Right forelimb (tissue), 1 donor: ENCODE measurements around the gene OR10T2.
"Not testable (repeated sequence)": the region's sequence is repeated elsewhere in the genome, so short reads cannot be mapped to it uniquely, and the experiment has no call there.

Experiments
- DNase-seq: peaks from one replicate; pipeline ENCODE4 v3.0.0-alpha.2; 2018

The OR10T2 gene

DNA sequence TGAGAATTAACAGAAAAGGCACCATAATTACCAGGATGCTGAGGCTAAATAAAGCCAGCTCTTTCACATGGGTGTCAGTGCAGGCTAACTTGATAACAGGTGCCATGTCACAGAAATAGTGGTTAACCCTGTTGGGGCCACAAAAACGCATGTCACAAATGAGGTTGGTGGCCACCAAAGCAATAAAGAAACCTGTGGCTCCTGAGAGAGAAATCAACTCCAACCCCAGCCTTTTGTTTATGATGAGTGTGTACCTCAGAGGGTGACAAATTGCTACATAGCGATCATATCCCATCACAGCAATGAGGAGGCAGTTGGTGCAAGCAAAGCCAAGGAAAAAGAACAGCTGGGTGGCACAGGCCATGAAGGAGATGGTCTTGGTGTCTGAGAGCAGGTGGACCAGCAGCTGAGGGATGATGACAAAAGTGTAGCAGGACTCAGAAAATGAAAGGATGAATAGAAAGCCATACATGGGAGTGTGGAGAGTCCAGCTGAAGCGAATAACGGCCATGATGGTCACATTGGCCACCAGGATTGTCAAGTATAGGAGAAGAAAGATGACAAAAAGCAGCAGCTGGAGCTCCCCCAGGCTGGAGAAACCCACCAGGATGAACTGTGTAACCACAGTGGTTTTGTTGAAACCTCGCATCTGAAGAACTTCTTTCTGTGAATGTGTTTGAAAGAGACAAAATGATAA lies at the start of gene OR10T2:
TSS of gene OR10T2 (minus strand) at position 649 of the 697 bp plus-strand sequence. CDS start at position 649, 0 bp downstream.
- DNase-seq, result no peak

- DNase-seq, result no peak
Observed at GRCh38 chr1:158445376-158445775, 46.1 kb upstream of the OR10T2 start.

DNA sequence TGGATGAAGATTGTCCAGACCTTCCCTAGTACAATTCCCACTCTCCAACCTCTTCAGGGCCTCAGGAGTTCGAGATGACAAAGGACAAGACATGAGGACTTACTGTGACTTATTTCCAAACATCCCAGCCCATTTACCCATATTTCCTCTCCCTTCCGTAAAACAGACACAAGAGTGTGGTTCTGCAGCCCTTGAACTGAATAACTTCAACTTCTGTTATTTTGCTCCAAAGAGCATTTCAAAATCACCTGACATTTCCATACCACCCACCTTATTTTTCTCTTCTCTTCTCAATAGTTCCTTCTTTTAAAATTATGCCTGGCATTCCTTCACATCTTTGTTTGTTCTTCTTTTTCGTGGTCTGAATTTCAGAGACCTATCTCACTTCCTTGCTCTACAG lies 35.5 kb upstream of the OR10T2 start:
- no peak for DNase-seq

DNA sequence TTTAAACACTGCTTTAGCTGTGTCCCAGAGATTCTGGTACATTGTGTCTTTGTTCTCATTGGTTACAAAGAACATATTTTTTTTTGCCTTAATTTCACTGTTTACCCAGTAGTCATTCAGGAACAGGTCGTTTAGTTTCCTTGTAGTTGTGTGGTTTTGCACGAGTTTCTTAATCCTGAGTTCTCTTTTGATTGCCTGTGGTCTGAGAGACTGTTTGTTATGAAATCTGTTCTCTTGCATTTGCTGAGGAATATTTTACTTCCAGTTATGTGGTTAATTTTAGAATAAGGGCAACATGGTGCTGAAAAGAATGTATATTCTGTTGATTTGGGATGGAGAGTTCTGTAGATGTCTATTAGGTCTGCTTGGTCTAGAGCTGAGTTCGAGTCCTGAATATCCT lies 30.9 kb upstream of the OR10T2 start:
- DNase-seq, result not testable (repeated sequence)

- no peak for DNase-seq
Observed at GRCh38 chr1:158426137-158426536, 26.9 kb upstream of the OR10T2 start, which contains the start of gene OR10K2. OR10K2 (minus strand) TSS chr1:158426237; CDS start chr1:158420866, 5,371 bp downstream.

GRCh38 chr1:158425027-158425426 lies 25.8 kb upstream of the OR10T2 start:
- no peak for DNase-seq

- DNase-seq, result no peak
Observed at GRCh38 chr1:158422212-158422611, 22.9 kb upstream of the OR10T2 start.

GRCh38 chr1:158417586-158417985 lies 18.3 kb upstream of the OR10T2 start:
- no peak for DNase-seq

GRCh38 chr1:158414651-158415345 lies 15.5 kb upstream of the OR10T2 start:
- no peak for DNase-seq

DNA sequence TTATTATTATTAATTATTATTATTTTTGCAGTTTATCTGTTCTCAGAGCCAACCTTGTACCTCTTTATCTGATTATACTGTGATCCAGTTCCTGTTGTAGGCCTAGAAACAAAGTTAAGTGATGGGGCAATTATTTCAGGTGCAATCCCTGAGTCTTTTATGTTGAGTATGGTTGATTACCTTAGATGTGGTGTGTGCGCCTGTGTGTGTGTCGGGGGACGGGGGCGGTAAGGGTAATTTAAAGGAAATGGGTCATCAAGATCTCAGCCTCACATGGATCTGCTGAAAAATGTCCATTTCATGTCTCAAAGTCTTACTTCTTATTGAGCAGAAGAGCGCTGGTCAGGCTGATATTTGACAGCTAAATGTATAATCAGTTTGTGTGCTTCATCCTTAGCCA lies 7.8 kb upstream of the OR10T2 start:
- DNase-seq, result no peak

DNA sequence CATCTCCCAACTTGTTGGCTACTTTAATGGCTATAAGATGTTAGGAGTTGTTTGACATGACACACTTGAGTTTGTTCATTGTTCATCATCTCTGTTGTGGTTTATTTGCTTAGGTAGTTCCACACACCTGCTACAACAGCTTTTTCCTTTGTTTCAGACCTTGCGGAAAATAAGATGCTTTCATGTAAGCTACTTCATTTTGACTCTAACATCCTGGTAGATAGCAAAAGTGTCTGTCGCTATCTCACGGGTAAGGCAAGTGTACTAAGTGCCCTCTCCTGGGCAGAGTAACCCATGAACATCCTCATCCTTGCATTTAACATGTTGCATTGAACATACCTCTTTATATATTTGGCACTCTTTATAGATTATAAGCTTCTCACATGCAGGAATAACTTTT lies 1.6 kb upstream of the OR10T2 start:
- DNase-seq, result no peak

DNA sequence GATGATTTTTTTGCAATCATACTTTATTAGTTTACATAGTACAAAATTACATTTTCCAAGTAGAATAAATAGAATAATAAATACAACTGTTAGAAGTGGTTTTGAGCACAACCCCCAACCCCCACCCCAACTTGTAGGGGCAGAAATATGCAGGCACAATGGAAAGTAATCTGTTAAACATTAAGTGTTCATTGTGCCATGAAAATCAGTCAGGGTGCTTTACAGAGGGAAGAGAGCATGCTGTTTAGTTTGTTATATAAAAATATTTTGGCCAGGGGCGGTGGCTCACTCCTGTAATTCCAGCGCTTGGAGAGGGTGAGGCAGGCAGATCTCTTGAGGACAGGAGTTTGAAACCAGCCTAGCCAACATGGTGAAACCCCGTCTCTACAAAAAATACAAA lies 2.6 kb downstream of the OR10T2 start:
- DNase-seq, result no peak

GRCh38 chr1:158393476-158393875 lies 5.8 kb downstream of the OR10T2 start:
- DNase-seq, result no peak

DNA sequence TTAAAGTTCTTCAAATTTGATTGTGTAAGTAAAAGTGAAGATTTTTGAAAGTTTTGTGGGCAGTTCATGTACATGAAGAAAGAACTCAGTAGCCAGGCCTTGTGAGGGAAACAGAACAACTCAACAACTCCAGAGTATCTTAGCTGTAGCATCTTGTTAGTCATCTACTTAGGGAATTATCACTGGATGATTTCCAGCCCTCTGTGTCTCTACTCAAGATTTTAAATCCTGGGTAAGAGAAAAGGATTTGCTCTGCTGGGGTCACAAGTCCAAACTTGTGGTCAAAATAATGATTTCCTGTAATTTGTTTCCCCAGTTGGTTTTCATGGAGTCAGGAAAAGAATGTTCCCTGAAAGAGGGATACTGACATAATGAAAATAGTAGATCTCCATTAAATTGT lies 8.2 kb downstream of the OR10T2 start:
- no peak for DNase-seq

DNA sequence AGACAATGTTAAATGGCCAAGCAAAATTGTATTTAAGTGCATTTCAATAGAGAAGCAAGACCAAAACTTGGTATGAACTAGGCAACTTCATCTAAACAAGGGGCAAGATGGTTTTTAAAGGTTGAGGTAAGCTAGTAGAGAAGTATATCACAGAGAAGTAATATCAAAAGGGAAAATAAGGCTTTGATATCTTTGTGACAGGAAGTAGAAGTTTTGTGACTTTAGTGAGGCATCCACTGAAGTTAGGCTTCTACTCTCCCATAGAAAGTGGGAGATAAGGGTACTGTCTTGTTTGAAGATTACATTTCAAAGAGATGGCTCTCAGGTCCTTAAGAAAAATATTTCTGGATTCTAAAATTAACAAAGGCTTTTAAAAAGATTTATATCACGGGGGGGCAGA lies 8.9 kb downstream of the OR10T2 start:
- no peak for DNase-seq

- no peak for DNase-seq
Observed at GRCh38 chr1:158374860-158375259, 24.4 kb downstream of the OR10T2 start.

- DNase-seq, result not testable (repeated sequence)
Observed at GRCh38 chr1:158374101-158374500, 25.2 kb downstream of the OR10T2 start.

DNA sequence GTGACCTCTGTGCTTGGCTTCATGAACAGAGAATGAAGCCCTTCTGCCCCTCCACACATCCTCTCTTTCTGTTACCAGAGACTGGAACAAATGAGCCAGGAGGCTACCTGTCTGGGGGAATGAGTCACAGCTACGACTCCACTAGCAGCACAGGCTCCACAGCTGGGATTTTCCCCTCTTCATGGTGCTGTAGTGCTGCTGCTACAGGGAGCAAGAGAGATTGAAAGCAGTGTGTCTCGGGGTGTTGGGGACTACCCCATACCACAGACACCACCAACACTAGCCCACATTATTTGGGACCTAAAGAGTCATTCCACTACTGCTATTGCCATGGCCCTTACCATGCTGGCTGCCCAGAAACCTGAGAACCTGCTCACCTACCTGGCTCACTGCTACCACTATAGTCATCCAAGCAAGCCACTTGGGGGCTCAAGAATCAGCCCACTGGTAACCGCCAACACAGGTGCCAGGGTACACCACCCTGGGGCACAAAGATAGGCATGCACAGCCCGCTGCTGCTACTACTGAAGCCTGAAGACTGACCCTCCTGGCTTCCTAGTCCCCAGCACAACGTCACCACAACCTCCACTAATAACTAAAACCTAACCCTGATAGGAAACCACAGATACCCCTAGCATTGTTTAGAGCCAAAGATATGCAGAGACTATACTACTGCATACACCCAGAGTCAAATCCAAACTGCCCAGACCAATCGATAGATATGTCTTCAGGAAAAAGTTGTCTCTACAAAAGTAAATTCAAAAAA lies 27.9 kb downstream of the OR10T2 start:
- no peak for DNase-seq

DNA sequence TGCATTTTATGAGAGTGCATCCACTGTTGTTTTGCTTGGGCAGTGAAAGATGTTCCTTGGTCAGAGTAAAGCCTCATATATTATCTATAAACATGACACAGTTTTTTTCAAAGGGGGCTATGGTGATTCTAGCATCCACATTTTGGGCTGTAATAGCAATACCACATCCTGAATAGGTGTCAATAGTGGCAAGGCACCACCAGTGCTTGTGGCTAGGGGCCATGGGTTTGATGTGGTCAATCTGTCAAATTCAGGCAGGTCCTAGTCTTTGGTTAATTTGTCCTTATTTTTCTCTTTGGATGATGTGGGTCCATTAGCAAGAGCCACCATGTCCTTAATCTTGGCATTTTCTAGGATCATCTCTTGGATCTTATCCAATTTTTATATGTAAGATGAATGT lies 32.5 kb downstream of the OR10T2 start:
- DNase-seq, result no peak

DNA sequence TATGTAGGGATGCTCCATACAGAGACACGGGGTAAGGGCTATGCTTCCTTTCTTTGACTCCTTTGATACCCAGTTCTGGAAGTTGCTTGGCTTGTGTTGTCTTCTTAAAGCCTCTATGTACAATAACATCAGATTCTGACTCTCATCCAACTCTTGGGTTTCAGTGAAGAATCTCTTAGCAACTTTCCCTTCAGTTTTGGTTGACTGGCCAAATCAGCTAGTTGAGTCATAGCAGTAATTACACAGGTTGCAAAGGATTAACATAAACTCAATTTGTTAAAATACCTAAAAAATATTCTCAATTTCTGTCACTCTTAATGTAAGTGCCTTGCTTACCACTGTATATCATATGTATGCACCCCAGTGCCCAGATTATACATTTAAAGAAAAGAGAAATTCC lies 36.3 kb downstream of the OR10T2 start:
- DNase-seq, result no peak

GRCh38 chr1:158362482-158362881 lies 36.8 kb downstream of the OR10T2 start:
- no peak for DNase-seq

DNA sequence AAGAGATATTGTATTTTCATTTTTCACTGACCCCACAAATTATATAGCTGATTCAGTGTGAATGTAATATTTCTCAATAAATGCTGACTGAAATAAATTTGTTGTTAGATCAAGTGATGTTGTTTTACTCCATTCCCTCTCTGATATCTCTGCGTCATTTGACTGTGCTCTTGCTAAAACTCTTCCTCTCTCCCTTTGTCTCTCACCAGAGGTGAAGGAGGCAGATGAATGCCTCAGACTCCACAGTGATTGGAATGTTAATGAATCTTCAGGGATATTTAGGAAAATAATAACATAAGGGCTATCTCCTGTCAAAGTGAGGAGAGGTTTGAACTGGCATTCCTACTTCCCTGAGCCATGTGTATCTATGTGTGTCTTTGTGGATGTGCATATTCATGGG lies 41.8 kb downstream of the OR10T2 start:
- no peak for DNase-seq

DNA sequence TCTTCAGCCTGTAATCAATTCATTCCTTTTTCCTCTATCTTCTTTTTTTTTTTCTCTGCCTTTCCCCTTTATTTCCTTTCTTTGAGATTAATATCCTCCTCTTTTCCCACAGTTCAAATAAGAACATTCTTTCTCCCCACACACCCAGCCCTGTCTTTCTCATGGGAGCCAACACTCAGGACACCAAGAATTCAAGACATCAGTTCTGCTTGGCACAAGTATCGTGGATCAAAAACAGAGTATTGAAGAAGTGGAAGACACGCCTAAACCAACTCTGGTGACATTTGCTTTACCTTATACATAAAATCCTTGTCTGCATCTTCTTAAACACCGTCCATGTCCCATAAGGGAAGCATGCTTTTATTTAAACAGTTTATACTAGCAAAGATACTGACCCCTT lies 42.6 kb downstream of the OR10T2 start:
- no peak for DNase-seq

DNA sequence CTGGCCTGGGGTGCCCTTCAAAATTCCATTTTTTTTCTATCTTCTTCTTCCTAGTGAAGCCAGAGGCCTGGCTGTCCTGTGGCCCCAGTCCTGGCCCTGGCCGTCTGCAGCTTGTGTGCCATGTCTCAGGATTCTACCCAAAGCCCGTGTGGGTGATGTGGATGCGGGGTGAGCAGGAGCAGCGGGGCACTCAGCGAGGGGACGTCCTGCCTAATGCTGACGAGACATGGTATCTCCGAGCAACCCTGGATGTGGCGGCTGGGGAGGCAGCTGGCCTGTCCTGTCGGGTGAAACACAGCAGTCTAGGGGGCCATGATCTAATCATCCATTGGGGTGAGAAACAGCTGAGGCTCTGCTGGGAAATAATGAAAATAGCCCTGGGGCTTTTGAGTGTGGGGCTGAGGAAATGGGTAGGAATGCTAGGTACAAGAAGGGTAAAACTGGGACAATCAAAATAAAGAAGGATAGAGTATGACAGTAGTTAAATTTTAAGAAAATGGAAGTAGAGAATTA lies 43.4 kb downstream of the OR10T2 start:
- no peak for DNase-seq
